ENCODE results near the gene SCN5A. TPM values are rescaled to one million over a fixed set of nuclear protein-coding genes. Genes with fewer than 3 reads are reported as not detected.

SCN5A gene
- polyA plus RNA-seq, 1 donor from 2014 or later = not detected

DNA sequence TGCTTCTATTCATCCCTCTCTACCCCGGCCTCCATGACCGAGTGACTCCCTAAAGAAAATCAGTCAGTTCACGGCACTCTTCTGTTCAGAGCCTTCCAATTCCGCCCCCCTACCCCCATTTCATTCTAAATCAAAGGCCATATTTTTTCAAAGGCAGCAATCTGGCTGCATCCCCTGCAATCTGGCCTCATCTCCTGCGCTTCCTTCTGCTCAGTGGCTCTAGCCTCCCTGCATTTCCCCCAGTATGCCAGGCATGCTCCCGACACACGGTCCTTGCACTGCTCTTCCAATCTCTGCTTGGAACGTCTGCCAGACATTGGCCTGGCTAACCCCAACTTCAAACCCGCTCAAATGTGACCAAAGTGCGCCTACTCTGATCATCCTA, 85.6 kb downstream of the SCN5A start:
- Mint-ChIP-seq H3K27ac (peak overlapping the region in 2 of 3 donors; percentile 14 to 27), H3K27me3 (peaks cover 3% of the 10 kb centered on the region), H3K4me3 (peak overlapping the region in 1 of 4 donors; percentile 26), H3K36me3 (no peaks in the 10 kb centered on the region), H3K9me3 (peaks cover 0 to 3% (median 0%) of the 10 kb centered on the region in 3 donors), H3K4me1 (peaks cover 0 to 2% (median 0%) of the 10 kb centered on the region in 3 donors)

DNA sequence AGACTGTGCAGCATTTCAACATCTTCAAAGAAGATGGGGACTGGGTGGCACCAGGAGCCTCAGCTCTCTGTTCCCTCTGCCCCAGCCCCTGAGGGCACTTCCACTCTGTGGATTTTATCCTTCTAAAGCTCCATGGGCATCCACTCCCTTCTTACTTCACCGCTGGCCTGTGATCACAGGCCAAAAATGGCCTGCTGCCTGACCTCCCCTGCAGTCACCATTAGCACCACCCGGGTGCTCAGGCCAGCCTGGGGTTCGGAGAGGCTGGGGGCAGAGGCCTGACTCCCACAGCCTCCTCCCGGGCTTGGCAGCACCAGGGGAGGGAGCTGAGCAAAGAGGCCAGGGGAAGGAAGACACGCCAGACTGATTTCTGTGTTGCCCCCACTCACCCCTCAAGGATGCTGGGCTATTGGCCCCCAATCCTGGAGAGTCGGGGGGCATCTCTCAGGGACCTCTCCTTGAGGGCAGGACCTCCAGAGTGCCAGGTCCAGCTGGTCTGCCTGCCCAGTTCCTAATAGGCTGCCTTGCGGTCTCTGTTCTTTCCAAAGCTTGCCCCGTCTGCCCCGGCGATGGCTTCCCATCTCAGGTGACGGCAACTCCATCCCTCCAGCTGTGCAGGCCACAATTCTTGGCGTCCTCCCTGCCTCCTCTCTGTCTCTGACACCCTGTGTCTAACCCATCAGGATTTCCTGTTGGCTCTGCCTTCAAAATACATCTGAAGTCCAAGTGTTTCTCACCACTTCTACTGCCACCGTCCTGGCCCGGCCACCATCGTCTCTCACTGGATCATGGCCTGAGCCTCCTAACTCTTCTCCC, 86.2 kb downstream of the SCN5A start:
- peaks cover 0 to 2% (median 0%) of the 10 kb centered on the region in 3 donors for H3K4me1 Mint-ChIP-seq
- H3K36me3 Mint-ChIP-seq = no peaks in the 10 kb centered on the region
- peaks cover 3% of the 10 kb centered on the region for H3K27me3 Mint-ChIP-seq
- H3K27ac Mint-ChIP-seq = peak overlapping the region in 2 of 3 donors; percentile 14 to 27
- H3K4me3 Mint-ChIP-seq = no peak overlapping the region
- peaks cover 0 to 3% (median 0%) of the 10 kb centered on the region in 3 donors for H3K9me3 Mint-ChIP-seq

DNA sequence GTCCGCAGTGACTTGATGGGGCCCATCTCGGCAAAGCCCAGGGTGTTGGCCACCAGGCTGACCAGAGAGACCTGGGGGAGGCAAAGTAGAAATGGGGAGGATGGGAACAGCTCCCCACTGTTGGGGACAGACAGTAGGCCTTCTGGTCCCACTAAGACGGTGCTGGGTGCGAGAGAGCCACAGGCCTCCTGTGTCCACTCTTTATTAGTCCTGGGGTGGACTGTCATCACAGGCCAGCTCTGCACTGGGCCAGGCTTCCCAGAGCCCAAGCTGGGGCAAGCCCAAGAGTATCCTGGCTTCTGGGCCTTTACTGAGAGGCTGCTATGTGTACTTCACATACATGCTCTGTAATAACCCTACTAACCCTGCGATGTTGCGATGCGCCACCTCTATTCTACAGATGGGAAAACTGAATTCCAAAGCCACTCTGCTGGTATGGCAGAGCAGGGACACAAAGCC, 87.0 kb downstream of the SCN5A start:
- Mint-ChIP-seq H3K27me3 (peaks cover 3% of the 10 kb centered on the region), H3K36me3 (no peaks in the 10 kb centered on the region), H3K9me3 (peaks cover 0 to 3% (median 0%) of the 10 kb centered on the region in 3 donors), H3K4me1 (peaks cover 0 to 2% (median 0%) of the 10 kb centered on the region in 3 donors), H3K4me3 (no peak overlapping the region), H3K27ac (no peak overlapping the region)

DNA sequence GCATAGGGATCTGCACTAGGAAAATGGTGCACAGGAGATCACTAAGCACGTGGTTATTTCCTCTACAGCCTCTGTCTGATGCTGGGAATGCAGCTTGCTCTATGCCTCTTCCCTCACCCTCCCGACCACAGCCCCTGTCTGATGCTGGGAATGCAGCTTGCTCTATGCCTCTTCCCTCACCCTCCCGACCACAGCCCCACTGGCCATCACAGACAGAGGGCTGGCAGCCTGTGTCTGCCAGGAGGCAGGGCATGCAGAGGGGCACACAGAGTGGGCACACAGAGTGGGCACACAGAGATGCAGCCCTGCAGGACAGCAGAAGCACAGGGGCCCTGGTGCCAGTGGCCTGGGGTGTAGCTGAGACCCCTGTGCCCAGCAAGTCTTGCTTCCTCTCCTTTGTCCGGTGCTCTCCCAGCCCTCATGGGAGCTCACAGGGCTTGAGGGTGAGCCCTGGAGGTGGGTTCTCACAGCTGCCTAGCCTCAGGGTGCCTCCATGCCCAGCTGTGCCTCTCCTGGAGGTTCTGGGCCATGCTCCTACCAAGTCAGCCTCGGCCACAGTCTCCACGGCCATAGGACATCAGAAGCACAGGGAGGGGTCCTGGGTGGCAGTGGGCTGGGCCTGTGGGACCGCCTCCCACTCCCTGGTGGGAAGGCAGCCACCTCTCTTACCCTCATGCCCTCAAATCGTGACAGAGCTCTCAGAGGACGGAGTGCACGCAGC, 87.6 kb downstream of the SCN5A start:
- Mint-ChIP-seq H3K9me3 (peaks cover 0 to 3% (median 0%) of the 10 kb centered on the region in 3 donors), H3K27ac (peak overlapping the region in 1 of 3 donors; percentile 48), H3K4me3 (no peak overlapping the region), H3K36me3 (no peaks in the 10 kb centered on the region), H3K4me1 (peaks cover 0 to 2% (median 0%) of the 10 kb centered on the region in 3 donors), H3K27me3 (peaks cover 3% of the 10 kb centered on the region)

DNA sequence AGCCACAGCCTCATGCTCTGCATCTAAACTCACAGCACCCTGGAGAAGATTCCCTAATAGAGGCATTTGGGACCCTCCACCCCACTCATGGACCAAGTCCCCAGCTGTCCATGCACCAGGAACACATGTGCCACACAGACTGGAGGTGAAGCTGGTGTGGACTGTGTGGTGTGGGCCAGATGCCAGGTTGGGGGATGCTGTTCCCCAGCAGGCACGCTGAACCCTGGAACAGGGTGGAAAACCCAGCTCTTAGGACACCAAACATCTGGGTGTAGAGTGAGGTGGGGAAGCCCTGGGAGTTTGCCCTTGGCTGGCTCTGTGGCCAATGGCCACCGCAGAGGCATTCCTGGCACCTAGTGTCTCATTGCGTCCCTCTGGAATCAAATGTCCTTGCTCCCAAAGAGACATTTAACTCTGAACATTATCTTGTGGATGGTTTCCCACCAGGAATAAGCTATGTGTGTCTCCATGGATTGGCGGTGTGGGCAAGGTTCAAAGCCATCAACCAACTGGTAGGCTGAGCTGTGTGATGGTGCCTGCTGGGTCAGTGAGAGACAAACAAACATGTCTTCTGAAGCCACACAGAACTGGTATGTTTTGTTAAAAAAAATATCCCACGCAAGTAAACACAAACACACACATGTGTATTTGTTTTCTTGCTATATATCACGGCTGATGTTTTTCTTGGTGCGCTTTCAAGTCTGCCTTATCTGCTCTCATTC, 88.3 kb downstream of the SCN5A start:
- Mint-ChIP-seq H3K36me3 (no peaks in the 10 kb centered on the region), H3K9me3 (peaks cover 0 to 3% (median 0%) of the 10 kb centered on the region in 3 donors), H3K4me3 (no peak overlapping the region), H3K27ac (peak overlapping the region in 1 of 3 donors; percentile 48), H3K27me3 (peaks cover 3% of the 10 kb centered on the region), H3K4me1 (peaks cover 0 to 2% (median 0%) of the 10 kb centered on the region in 3 donors)

DNA sequence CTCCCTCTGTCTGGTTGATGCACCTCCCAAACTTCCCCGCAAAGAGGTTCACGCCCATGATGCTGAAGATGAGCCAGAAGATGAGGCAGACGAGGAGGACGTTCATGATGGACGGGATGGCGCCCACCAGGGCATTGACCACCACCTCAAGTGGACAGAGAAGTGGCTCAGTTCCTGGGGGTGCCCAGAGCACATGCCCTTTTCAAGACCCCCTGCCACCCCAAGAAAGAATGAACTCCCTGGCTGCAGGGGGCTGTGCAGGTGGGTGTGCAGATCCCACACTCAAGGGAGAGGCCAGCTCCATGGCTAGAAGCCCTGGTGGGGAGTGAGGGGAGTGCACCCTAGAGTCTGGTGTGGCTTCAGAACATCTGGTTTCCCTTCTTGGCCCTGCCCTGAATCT, 89.2 kb downstream of the SCN5A start:
- Mint-ChIP-seq H3K27ac (no peak overlapping the region), H3K9me3 (peaks cover 0 to 2% (median 0%) of the 10 kb centered on the region in 3 donors), H3K36me3 (no peaks in the 10 kb centered on the region), H3K4me3 (no peak overlapping the region), H3K27me3 (peaks cover 7% of the 10 kb centered on the region), H3K4me1 (peaks cover 0 to 2% (median 0%) of the 10 kb centered on the region in 3 donors)

DNA sequence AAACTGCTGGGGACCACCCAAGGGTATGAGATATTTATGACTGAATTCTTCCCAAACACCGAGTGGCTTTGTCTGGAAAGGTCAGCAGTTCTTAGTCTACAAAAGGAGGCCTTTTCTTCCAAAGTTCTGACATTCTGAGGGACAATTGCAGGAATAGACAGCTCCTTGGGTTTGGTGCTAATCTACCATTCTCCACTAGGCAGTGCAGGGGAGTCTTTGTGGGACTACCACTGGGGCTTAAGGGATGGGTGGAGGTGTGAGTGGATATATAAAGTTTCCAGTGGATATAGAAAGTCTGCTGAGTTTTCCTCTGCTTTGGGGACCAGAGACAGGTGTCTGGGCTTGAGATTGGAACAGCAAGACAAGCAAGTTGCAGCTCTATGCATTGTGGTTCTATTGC, 90.6 kb downstream of the SCN5A start:
- H3K4me3 Mint-ChIP-seq = no peak overlapping the region
- peaks cover 0 to 6% (median 0%) of the 10 kb centered on the region in 3 donors for H3K9me3 Mint-ChIP-seq
- H3K27me3 Mint-ChIP-seq = peaks cover 7% of the 10 kb centered on the region
- peaks cover 0 to 2% (median 0%) of the 10 kb centered on the region in 3 donors for H3K4me1 Mint-ChIP-seq
- no peaks in the 10 kb centered on the region for H3K36me3 Mint-ChIP-seq
- no peak overlapping the region for H3K27ac Mint-ChIP-seq

DNA sequence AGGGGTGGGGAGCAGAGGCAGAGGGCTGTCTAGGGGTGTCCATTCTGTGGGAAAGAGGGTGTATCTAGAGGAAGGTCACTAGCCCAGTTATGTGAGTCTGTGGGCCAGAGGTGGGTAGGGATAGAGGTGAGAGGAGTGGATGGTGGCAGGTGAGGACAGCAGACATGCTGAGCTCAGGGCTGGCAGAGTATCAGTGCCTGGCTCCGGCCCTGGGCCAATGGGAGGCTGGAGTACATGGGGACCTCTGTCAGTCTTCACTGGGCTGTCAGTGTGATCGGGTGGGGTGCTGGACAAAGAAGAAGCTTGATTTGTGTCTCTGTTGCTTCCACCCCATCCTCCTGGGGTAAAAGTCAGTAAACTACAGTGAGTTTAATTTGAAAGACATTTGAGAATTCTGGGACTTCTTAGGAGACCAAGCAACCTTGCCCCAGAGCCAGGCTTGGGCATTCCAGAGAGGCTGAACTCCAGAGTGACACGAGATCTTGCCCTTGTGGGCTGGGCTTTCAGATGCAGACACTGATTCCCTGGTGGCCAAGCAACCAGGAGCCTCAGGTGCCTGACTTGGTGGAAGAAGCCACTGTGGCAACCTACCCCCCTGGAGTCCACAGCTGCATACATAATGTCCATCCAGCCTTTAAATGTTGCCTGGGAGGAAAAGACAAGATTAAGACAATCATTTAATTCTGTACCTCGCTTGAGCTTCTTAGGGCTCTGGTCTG, 92.7 kb downstream of the SCN5A start:
- Mint-ChIP-seq H3K27me3 (peaks cover 7% of the 10 kb centered on the region), H3K4me3 (no peak overlapping the region), H3K4me1 (no peaks in the 10 kb centered on the region), H3K36me3 (no peaks in the 10 kb centered on the region), H3K9me3 (peaks cover 0 to 9% (median 2%) of the 10 kb centered on the region in 3 donors), H3K27ac (no peak overlapping the region)

DNA sequence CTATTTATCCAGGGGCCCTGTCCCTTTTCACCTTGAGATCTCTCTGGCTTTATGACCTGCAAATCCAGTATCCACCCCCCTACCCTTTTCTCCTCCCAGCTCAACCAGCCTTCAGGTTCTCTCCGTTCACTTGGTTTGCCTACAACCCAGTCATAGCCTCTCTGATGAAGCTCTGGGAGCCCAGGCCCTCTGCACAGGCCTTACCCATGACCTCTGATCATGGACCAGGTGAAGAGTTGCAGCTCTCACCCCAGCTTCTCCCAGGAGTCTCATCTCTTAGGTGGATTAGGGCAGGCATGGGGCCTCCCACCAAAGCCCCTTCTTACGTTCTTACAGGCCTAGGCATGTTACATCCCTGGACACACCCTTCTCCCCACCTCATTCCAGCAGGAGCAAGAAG, 93.6 kb downstream of the SCN5A start:
- peaks cover 2 to 13% (median 2%) of the 10 kb centered on the region in 3 donors for H3K9me3 Mint-ChIP-seq
- no peaks in the 10 kb centered on the region for H3K4me1 Mint-ChIP-seq
- peaks cover 7% of the 10 kb centered on the region for H3K27me3 Mint-ChIP-seq
- H3K36me3 Mint-ChIP-seq = no peaks in the 10 kb centered on the region
- no peak overlapping the region for H3K4me3 Mint-ChIP-seq
- H3K27ac Mint-ChIP-seq = no peak overlapping the region

DNA sequence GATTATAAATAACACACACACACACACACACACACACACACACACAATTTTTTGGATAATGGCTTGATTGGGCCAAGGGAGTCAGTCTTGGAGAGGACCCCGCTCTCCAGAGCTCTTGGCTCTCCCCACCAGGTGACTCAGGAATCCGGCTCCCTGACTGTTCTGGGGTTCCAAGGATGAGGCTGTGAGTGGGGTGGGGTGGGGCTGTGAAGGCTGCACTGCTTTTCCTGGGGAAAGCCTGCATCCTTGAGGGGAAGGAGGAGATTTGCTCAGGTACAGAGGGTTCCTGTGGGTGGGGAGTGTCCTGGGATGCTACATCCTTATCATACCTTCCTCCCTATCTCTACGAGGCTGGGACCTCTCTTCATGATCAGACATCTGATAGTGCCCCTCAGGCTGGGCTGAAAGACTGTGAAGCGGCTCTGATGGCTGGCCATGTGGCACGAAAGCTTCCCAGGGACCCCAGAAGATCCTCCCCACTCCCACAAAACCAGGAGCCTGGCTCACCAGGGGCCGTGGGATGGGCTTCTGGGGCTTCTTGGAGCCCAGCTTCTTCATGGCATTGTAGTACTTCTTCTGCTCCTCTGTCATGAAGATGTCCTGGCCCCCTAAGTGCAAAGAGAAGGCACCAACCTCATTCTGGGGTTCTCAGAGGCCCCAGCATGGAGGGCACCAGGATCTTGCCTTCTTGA, 94.2 kb downstream of the SCN5A start:
- H3K4me3 Mint-ChIP-seq = no peak overlapping the region
- peaks cover 6% of the 10 kb centered on the region for H3K27me3 Mint-ChIP-seq
- H3K9me3 Mint-ChIP-seq = peaks cover 2 to 16% (median 2%) of the 10 kb centered on the region in 3 donors
- H3K36me3 Mint-ChIP-seq = no peaks in the 10 kb centered on the region
- no peak overlapping the region for H3K27ac Mint-ChIP-seq
- H3K4me1 Mint-ChIP-seq = no peaks in the 10 kb centered on the region

DNA sequence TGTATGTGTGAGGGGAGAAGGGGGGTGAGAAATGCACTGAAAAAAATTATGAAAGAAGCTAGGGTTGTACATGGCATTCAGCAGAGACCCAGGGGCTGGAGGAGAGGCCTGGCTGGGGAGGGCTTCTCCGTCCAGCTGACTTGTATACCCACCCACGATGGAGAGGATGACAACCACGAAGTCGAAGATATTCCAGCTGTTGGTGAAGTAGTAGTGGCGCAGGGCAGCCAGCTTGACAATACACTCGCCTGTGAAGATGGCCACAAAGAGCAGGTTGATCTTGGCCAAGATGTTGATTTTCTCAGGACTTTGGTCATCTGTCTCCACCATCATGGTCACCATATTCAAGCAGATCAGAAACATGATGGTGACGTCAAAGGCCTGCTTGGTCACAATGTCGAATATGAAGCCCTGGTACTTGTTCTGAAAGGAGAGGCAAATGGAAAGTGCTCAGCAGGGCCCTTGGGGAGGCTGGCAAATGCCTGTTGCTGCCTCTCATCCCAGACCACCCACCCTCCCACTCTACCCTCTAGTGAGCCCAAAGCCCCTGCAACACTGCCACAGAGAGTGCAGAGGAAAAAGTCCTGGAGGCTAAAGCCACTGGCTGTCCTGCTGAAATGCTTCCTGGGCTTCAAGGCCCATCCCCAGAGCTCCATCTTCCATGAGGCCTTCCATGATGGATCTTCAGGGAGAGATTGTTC, 95.2 kb downstream of the SCN5A start:
- Mint-ChIP-seq H3K4me3 (no peak overlapping the region), H3K27me3 (peaks cover 4% of the 10 kb centered on the region), H3K27ac (no peak overlapping the region), H3K4me1 (no peaks in the 10 kb centered on the region), H3K36me3 (no peaks in the 10 kb centered on the region), H3K9me3 (peaks cover 2 to 16% (median 2%) of the 10 kb centered on the region in 3 donors)

DNA sequence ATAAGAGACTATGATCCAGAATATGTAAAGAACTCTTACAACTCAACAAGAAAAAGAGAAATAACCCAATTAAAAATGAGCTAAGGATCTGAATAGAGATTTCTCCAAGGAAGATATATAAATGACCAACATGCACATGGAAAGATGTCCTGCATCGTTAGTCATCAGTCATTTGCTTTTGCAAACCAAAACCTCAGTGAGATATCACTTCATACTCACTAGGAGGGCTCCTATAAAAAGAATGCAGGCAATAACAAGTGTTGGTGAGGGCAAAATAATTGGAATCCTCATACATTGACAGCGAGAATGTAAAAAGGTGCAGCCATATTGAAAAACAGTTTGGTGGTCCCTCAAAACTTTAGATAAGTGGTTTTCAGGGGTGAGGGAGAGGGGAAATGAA, 96.4 kb downstream of the SCN5A start:
- H3K36me3 Mint-ChIP-seq = no peaks in the 10 kb centered on the region
- peaks cover 8% of the 10 kb centered on the region for H3K27me3 Mint-ChIP-seq
- H3K4me3 Mint-ChIP-seq = no peak overlapping the region
- H3K9me3 Mint-ChIP-seq = peaks cover 2 to 16% (median 2%) of the 10 kb centered on the region in 3 donors
- H3K4me1 Mint-ChIP-seq = no peaks in the 10 kb centered on the region
- H3K27ac Mint-ChIP-seq = no peak overlapping the region

DNA sequence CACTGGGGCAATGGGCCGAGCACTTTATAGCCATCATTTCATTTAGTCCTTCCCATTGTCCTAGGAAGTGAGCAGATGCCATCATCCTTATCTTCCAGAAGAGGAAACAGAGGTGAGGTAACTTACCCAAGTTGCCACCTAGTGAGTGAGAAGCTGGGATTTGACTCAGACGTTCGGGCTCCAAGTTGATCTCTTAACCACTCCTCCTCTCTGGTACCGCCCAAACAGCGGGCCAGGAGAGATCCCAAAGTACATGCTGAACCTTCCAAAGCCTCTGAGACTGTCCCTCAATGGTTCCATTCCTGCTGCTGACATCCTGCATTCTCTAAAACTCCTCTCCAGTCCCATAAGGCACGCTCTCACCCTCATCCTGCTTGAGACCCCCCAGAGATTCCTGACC, 97.1 kb downstream of the SCN5A start:
- Mint-ChIP-seq H3K9me3 (peaks cover 2 to 16% (median 2%) of the 10 kb centered on the region in 3 donors), H3K4me1 (no peaks in the 10 kb centered on the region), H3K4me3 (no peak overlapping the region), H3K27ac (no peak overlapping the region), H3K27me3 (peaks cover 9% of the 10 kb centered on the region), H3K36me3 (no peaks in the 10 kb centered on the region)
